Neural cell (in vitro differentiated cells): ENCODE measurements around the gene JMJD8. TPM values are rescaled to one million over a fixed set of nuclear protein-coding genes. Genes with fewer than 3 reads are reported as not detected.

Experiments
- H2AFZ ChIP-seq: fragments of 200-600, 300-800 bp; sonication (generic), shearing (Covaris generic); 2 replicates; pipeline ENCODE4 v1.6.0; 2014; ENCODE audit warnings: low read depth, mild to moderate bottlenecking, antibody characterized with exemption, low read length, moderate library complexity
- H3F3A ChIP-seq: fragments of 200-600 bp; shearing (Covaris generic); 2 replicates; pipeline ENCODE4 v1.6.1; 2016; ENCODE audit warnings: mild to moderate bottlenecking, moderate library complexity, mixed read lengths, antibody characterized with exemption, low read length; ENCODE audit not compliant: insufficient read depth, poor library complexity, severe bottlenecking
- H3K27ac ChIP-seq: fragments of 200-600, 300-800 bp; sonication (generic), shearing (Covaris generic); 2 replicates; pipeline ENCODE4 v1.5.1; 2014; ENCODE audit warnings: mild to moderate bottlenecking, low read length, moderate library complexity
- H3K27me3 ChIP-seq: fragments of 300-800, 200-600 bp; sonication (generic), shearing (Covaris generic); 2 replicates; pipeline ENCODE4 v1.6.0; 2014; ENCODE audit warnings: mild to moderate bottlenecking, low read depth, low read length, moderate library complexity; ENCODE audit not compliant: insufficient read depth
- H3K36me3 ChIP-seq: fragments of 300-800, 200-600 bp; sonication (generic), shearing (Covaris generic); 2 replicates; pipeline ENCODE4 v1.5.1; 2014; ENCODE audit warnings: mild to moderate bottlenecking, antibody characterized with exemption, low read length, moderate library complexity; ENCODE audit not compliant: insufficient read depth
- H3K4me2 ChIP-seq: fragments of 300-800, 200-600 bp; sonication (generic), shearing (Covaris generic); 2 replicates; pipeline ENCODE4 v1.6.0; 2014; ENCODE audit warnings: mild to moderate bottlenecking, low read length
- H3K4me3 ChIP-seq: fragments of 300-800, 200-600 bp; sonication (generic), shearing (Covaris generic); 2 replicates; pipeline ENCODE4 v1.5.1; 2014; ENCODE audit warnings: mild to moderate bottlenecking, low read length, moderate library complexity
- H3K79me2 ChIP-seq: fragments of 200-600 bp; shearing (Covaris generic); replicated peaks from 2 replicates; pipeline ENCODE4 v1.6.0; 2014; ENCODE audit warnings: mild to moderate bottlenecking, low read length, moderate library complexity; ENCODE audit not compliant: insufficient read depth
- H3K9ac ChIP-seq: fragments of 300-800, 200-600 bp; sonication (generic), shearing (Covaris generic); 2 replicates; pipeline ENCODE4 v1.6.1; 2016; ENCODE audit warnings: mild to moderate bottlenecking, low read length, mixed read lengths
- H3K9me2 ChIP-seq: fragments of 200-600 bp; shearing (Covaris generic); 2 replicates; pipeline ENCODE4 v1.6.1; 2016; ENCODE audit warnings: mild to moderate bottlenecking, low read length, mixed read lengths; ENCODE audit not compliant: insufficient read depth
- H3K9me3 ChIP-seq: fragments of 200-600, 300-800 bp; sonication (generic), shearing (Covaris generic); 2 replicates; pipeline ENCODE4 v1.6.1; 2016; ENCODE audit warnings: mild to moderate bottlenecking, mixed run types, low read length, moderate library complexity, mixed read lengths
- H4K20me1 ChIP-seq: fragments of 200-600 bp; shearing (Covaris generic); 2 replicates; pipeline ENCODE4 v1.6.1; 2016; ENCODE audit warnings: mild to moderate bottlenecking, mixed run types; ENCODE audit not compliant: insufficient read depth
- CTCF ChIP-seq: fragments of 450-650 bp; IDR thresholded peaks from 2 replicates; pipeline ENCODE4 v1.5.1; 2014; ENCODE audit warnings: antibody characterized with exemption, mild to moderate bottlenecking, moderate library complexity; ENCODE audit not compliant: poor library complexity, severe bottlenecking
- EP300 ChIP-seq: fragments of 450-650 bp; conservative IDR thresholded peaks from 2 replicates; pipeline ENCODE4 v1.6.1; 2014; ENCODE audit warnings: antibody characterized with exemption, mild to moderate bottlenecking, moderate library complexity; ENCODE audit not compliant: poor library complexity, severe bottlenecking
- EZH2 ChIP-seq: fragments of 200-600, 300-800 bp; shearing (Covaris generic), sonication (generic); IDR thresholded peaks from 2 replicates; pipeline ENCODE4 v1.6.1; 2014; ENCODE audit warnings: antibody characterized with exemption, low read length, borderline replicate concordance, mild to moderate bottlenecking; ENCODE audit not compliant: insufficient read depth, poor library complexity, severe bottlenecking
- MXI1 ChIP-seq: fragments of 450-650 bp; conservative IDR thresholded peaks from 2 replicates; pipeline ENCODE4 v1.6.1; 2014; ENCODE audit warnings: antibody characterized with exemption, mild to moderate bottlenecking; ENCODE audit not compliant: poor library complexity, severe bottlenecking
- POLR2AphosphoS5 ChIP-seq: IDR thresholded peaks from 2 replicates; pipeline ENCODE4 v1.6.1; 2012
- RAD21 ChIP-seq: fragments of 450-650 bp; conservative IDR thresholded peaks from 2 replicates; pipeline ENCODE4 v1.6.1; 2014; ENCODE audit warnings: antibody characterized with exemption, mild to moderate bottlenecking, moderate library complexity
- REST ChIP-seq: IDR thresholded peaks from 2 replicates; pipeline ENCODE4 v1.6.1; 2012; ENCODE audit warnings: borderline replicate concordance
- SMC3 ChIP-seq: fragments of 450-650 bp; conservative IDR thresholded peaks from 2 replicates; pipeline ENCODE4 v1.6.1; 2014; ENCODE audit warnings: antibody characterized with exemption, mild to moderate bottlenecking, moderate library complexity; ENCODE audit not compliant: poor library complexity
- TAF1 ChIP-seq: IDR thresholded peaks from 2 replicates; pipeline ENCODE4 v1.6.1; 2012; ENCODE audit warnings: low read depth
- polyA plus RNA-seq: library from polyadenylated mRNA; depleted of rRNA; stranded (reverse); fragments of >200 nt; gene quantifications from 2 replicates; pipeline ENCODE4 v1.2.3, GENCODE V29; 2014

JMJD8 gene
- polyA plus RNA-seq, 1 donor from 2014 or later: 44.7 TPM

- H3K4me2 ChIP-seq: no peak overlapping the region
- H3K27ac ChIP-seq: no peak overlapping the region
- peak overlapping the region; percentile 71 for H3K4me3 ChIP-seq
Measured at GRCh38 chr16:684961-685696, 995 bp upstream of the JMJD8 start.

More at GRCh38 chr16:684961-685696, 995 bp upstream of the JMJD8 start:
- no peak for TF ChIP-seq REST
- TF ChIP-seq POLR2AphosphoS5: no peak
- TF ChIP-seq MXI1: no peak
- no peak for TF ChIP-seq TAF1
- TF ChIP-seq CTCF: no peak
- TF ChIP-seq SMC3: no peak
- TF ChIP-seq EZH2: no peak
- no peak for TF ChIP-seq RAD21
- TF ChIP-seq EP300: no peak
- H3F3A ChIP-seq: no peaks in the 10 kb centered on the region
- H4K20me1 ChIP-seq: peaks cover 6% of the 10 kb centered on the region
- H2AFZ ChIP-seq: no peak overlapping the region
- H3K9me3 ChIP-seq: no peaks in the 10 kb centered on the region
- no peak overlapping the region for H3K9ac ChIP-seq
- H3K9me2 ChIP-seq: no peaks in the 10 kb centered on the region
- no peaks in the 10 kb centered on the region for H3K27me3 ChIP-seq
- H3K79me2 ChIP-seq: peaks cover 25% of the 10 kb centered on the region
- no peaks in the 10 kb centered on the region for H3K36me3 ChIP-seq
